ENCODE data around the gene NDRG4.
A peak's percentile ranks its signal among the peaks of the same experiment; 100 is the strongest.

The NDRG4 gene

GRCh38 chr16:58499615-58500351 is at the start of gene NDRG4:
Gene NDRG4 (plus strand): TSS chr16:58500143. CDS start chr16:58500249, 106 bp downstream.
- DNase-seq (ENCODE audit: low read depth in 2 of 2) = no peak

GRCh38 chr16:58450590-58450989 is 49.4 kb upstream of the NDRG4 start:
- no peak for DNase-seq (ENCODE audit: low read depth in 2 of 2)

GRCh38 chr16:58451265-58451689 is 48.7 kb upstream of the NDRG4 start:
- DNase-seq (ENCODE audit: low read depth in 2 of 2) = no peak

- DNase-seq (ENCODE audit: low read depth in 2 of 2) = no peak
Observed at GRCh38 chr16:58451945-58452401, 48.0 kb upstream of the NDRG4 start.

DNA sequence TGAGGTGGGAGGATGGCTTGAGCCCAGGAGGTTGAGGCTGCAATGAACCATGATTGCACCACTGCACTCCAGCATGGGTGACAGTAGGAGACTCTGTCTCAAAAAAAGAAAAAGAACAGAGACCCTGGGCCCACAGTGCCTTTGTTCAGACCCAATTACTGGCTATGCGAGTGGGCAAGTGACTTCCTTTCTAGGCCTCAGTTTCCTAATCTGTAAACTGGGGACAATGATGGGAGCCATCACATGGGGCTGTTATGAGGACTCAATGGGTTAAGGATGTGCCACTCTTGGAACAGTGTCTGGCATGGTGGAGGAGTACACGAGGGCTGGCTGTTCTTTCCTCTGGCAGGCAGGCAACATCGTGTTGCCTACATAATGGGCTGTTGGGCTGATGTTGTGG is 47.3 kb upstream of the NDRG4 start:
- no peak for DNase-seq (ENCODE audit: low read depth in 2 of 2)

- no peak for DNase-seq (ENCODE audit: low read depth in 2 of 2)
Observed at GRCh38 chr16:58454178-58454577, 45.8 kb upstream of the NDRG4 start.

DNA sequence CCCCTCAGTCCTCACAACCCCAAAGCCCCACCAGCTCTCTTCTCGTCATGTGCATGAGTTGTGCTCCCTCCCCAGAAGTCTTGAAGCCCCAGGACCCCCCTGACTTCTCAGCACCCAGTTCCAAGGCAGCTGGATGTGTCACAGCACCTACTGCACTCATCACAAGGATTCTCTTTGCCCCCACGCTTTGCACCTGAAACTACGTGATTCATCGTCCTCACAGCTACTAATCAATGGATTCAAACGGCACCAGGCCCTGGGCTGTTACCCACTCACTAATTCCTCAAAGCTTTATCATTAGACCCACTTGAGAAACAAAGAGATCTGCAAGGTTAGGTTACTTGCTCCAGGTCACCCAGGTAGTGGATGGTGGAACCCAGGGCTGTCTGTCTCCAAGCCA is 45.1 kb upstream of the NDRG4 start:
- DNase-seq (ENCODE audit: low read depth in 2 of 2) = no peak

DNA sequence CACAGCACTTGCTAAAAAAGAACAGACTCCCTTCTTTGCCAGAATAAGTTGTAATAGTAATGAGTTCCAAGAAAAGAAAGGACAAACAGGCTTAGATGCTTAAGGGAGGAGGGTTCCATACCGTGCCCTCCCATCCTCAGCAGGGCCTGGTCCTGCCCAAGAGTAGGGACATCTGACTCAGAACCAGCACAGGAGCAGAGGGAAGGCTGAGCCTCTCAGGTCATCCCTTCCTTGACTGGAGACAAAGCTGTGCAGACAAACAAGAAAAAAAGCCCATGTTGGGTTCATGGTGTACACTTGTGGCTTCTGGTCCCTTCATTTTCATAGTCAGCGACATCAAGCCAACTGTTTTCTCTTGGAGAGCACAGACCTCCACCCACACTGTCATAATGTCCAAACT is 44.2 kb upstream of the NDRG4 start:
- no peak for DNase-seq (ENCODE audit: low read depth in 2 of 2)

DNA sequence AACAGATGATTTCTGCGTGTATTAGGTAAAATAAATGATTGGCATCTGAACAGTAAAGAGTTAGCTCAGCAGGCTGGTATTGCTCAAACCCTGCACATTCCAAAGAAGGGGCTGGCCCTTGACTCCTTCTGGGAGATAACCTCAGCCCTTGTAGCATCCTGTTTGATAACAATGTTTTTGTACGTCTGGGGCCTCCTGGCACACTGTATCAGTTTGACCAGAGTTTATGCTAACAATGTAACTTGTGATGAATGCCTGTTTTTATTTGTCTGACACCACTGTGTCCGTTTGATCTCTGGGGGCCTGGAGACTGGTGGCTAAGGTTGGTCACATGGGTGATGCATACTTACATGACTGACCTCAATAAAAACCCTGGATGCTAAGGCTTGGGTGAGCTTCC is 43.8 kb upstream of the NDRG4 start:
- DNase-seq (ENCODE audit: low read depth in 2 of 2) = no peak

GRCh38 chr16:58458606-58459343 is 41.2 kb upstream of the NDRG4 start:
- no peak for DNase-seq (ENCODE audit: low read depth in 2 of 2)

DNA sequence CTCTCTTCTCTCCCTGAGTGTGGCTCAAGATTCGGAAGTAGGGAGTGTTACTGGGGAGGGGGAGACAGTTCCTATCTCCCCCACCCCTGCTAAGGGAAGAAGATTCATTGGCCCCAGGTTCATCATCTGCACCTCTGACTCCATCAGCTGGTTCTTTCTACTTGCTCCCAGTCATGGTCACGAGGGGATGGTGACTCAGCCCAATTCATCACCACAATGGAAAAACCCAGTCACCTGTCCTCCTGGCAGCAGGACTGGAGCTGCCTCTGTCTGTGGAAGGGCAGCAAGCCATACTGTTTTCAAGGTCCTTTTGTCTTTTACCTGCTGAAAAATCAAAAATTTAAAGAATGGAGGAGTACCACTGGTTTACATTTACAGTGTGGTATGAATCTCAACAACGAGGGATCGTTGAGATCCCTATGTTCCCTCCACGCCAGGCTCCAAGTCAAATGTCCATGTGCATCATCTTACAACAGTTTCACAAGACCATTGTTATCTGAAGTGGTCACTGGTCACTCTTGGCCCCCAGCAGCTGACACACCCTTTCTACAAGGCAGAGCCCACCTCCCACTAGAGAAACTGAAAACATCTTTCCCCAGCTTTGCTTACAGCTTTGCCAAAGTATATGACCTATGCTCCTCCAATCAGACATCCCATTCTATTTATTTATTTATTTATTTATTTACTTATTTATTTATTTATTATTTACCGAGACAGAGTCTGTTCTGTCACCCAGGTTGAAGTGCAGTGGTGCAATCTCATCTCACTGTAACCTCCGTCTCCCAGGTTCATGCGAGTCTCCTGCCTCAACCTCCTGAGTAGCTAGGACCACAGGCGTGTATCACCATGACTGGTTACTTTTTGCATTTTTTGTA is 40.4 kb upstream of the NDRG4 start:
- peak; percentile 24 to 42 for DNase-seq (ENCODE audit: low read depth in 2 of 2)

DNA sequence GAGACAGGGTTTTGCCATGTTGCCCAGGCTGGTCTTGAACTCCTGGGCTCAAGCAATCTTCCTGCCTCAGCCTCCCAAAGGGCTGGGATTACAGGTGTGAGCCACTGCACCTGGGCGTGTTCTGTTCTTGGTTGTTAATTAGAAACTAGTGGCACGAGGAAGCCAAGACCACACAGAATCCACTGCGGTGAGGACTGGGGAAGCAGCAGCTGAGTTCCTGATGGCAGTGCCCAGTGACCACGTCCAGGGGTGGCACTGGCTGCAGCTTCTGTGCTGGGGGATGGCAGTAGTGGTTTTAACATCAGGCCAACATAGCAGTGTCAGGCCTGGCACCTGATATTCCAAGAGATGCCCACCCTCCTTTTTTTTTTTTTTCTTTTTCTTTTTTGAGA is 39.7 kb upstream of the NDRG4 start:
- DNase-seq (ENCODE audit: low read depth in 2 of 2) = no peak

DNA sequence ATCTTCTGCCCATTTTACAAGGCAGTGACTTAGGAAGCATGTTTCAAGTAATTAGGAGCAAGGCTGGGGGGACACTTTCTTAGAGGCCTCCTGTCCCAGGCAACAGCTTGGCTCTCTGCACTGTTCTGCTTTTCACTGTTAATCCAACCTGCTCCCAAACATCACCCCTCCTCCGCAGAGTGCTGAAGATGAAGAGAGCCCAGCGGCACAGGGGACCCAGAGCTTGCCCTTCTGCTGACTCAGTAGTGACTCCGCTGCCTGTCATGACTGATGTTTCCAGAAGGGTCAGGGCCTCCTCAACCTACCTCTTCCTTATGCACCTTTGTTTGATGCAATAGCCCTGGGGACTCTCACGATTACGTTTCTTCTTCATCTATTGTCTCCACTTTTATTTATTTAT is 38.9 kb upstream of the NDRG4 start:
- no peak for DNase-seq (ENCODE audit: low read depth in 2 of 2)

DNA sequence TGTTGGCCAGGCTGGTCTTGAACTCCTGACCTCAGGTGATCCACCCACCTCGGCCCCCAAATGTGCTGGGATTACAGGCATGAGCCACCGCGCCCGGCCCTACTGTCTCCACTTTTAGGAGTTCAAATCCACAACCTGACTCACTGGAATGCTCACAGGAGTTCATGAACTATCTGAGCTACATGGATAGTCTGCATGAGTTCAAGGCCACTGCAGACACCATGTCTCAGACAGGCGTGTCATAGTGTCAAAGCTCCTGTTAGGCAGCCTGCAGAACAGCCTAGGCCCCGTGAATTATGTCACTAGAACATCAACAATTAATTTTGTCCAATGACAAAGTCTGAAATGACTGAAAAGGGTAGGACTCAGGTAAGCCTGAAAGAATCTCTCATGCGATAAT is 38.3 kb upstream of the NDRG4 start:
- no peak for DNase-seq (ENCODE audit: low read depth in 2 of 2)

GRCh38 chr16:58462089-58462488 is 37.9 kb upstream of the NDRG4 start:
- no peak for DNase-seq (ENCODE audit: low read depth in 2 of 2)

DNA sequence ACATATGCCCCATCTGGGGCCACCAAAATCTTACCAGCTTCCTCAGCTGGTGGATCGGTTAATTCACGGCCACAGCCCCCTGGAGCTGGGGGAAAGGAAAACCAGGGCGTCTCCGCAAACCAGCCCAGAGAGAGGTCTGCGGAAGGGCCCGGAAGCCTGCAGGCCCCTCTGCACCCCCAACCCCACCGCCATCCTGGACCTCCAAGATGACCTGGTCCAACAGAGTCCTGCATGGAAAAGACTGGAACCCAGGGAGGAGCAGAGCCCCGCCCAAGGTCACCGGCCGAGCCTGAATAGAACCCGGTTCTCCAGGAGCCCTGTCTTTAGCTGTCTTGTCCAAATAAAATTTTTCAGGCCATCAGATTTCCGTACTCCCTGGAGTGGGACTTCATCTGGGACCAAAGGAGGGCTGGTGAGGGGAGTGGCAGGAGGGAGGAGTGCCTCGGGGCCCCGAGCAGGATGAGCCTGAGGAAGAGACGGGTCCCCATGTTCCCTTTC is 37.4 kb upstream of the NDRG4 start:
- DNase-seq (ENCODE audit: low read depth in 2 of 2) = no peak

DNA sequence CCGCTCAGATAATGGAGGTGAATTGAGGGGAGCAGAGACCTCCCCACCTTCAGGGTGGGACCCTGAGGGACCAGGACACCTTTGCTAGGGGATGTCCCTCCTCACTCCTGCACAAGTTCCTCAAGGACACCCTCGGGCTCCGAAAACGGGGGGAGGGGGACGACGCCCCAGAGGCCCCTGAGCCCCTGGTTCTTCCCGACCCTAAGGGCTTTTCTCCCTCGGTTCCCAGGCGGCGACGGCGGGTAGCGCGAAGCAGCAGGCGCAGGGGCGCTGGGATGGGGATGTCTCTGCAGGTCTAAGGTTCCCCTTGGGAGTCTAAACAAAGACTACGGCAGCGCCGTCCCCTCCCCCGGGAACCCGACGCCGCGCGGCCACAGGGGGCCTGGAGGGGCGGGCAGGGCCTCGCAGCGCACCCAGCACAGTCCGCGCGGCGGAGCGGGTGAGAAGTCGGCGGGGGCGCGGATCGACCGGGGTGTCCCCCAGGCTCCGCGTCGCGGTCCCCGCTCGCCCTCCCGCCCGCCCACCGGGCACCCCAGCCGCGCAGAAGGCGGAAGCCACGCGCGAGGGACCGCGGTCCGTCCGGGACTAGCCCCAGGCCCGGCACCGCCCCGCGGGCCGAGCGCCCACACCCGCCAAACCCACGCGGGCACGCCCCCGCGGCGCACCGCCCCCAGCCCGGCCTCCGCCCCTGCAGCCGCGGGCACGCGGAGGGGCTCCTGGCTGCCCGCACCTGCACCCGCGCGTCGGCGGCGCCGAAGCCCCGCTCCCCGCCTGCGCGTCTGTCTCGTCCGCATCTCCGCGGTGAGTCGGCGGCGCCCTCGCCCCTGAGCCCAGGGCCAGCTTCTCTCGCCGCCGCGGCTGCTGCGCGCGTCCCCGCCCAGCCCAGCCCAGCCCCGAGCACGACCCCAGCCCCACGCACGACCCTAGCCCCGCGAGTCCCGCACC is 36.7 kb upstream of the NDRG4 start:
- no peak for DNase-seq (ENCODE audit: low read depth in 2 of 2)

DNA sequence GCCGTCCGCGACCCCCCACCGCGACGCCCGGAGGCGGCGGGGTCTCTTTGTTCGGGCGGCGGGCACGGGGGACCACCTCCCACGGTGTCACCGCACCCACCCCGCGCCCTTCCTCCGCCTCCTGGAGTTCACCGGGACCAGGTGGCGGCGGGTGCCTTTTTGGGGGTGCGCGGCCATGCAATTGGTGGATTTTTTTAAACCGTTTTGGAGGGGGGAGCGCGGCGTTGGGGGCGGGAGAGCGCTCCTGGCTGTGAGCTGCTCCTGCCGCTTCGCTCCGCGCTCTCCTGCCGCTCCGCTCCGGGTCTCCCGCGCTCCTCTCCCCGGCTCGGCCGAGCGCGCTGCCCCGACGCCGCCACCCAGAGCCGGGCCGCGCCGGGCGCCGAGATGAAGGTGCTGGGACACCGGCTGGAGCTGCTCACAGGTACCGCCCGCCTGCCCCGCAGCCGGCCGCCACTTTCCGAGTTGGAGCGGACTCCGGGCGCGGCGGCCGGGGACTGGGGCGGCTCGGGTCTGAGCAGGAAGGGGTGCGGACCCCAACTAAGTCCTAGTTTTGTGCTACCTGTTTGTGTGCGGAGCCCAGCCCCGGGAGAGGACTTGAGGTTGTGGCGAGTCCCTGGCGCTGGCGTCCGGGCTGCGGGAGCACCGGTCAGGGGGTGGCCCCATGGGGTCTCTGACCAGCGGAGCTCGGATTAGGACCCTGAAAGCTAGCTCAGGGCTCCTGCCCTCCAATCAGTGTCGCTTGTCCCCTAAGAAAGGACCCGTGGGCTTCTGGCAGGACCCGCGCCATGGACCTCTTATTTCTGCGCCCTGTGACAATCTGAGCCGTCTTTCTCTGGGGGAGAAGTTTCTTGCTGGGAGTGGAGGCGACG is 35.7 kb upstream of the NDRG4 start:
- DNase-seq (ENCODE audit: low read depth in 2 of 2) = no peak

GRCh38 chr16:58464916-58465731 is 34.8 kb upstream of the NDRG4 start:
- no peak for DNase-seq (ENCODE audit: low read depth in 2 of 2)
